Measurements from ENCODE around the gene SLC17A9.
A peak's percentile ranks its signal among the peaks of the same experiment; 100 is the strongest.

Gene SLC17A9

DNA sequence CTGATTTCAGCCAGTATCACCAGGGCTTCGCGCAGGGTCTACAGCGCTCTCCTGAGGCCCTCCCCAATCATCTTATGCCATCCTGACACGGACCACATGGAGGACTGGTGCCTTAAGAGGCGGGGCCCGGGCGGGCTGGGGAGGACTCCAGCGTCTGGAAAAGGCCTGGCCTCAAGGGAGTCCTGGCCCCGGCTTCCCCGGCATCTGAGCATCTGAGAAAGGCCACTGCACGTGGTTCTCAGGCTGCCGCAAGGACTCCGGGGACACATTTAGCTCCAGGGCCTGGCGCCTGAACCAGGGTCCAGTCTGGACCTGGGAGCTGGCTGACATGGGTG is 32.9 kb downstream of the SLC17A9 start:
- no peak for DNase-seq

GRCh38 chr20:62986257-62986800 is 33.8 kb downstream of the SLC17A9 start:
- DNase-seq = no peak

DNA sequence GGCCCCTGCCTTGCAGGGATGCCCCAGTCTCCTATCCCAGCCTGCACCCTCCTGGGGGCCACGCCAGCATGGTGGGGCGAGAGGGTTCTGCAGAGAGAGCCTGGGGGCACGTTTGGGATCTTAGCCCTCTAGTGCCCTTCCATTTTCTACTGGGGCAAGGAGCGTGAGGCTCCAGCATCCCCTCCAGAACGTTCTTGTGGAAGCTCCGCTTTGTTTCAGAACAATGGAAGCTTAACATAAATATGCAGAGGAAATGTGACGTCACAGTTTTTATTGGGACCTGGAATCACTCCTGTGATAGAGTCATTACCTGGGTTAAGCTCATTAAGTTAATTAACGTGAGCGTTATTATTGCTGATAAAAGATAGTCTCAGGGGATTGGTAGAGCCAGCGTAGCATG is 34.6 kb downstream of the SLC17A9 start:
- DNase-seq = no peak

GRCh38 chr20:62989201-62989601 is 36.7 kb downstream of the SLC17A9 start:
- DNase-seq = peak; percentile 48

GRCh38 chr20:62990306-62990825 is 37.9 kb downstream of the SLC17A9 start:
- DNase-seq = no peak

DNA sequence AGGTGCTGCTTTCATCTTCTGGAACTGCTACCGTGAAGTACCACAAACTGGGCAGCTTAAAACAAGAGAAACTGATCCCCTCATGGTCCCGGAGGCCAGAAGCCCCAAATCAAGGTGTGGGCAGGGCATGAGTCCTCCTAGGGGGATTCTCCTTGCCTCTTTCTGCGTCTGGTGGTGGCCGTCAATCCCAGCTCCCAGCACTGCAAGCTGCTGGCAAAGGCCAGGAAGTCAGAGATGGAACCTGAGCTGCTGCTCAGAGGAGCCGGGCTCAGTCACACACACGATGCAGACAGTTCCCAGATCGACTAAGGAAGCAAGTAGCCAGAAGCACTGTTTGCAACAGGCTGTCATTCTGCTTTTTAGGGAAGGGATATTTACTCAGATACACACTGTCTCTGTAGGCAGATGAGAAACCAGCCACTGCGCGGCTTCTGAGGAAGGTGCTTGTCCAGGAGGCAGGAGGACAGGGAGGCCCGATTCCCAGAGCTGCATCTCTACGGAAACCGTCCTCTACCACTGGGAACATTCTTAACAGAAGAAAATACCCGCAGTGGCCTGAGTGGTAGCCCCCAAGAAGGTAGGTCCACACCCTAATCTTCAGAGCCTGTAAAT is 38.8 kb downstream of the SLC17A9 start:
- DNase-seq = no peak

- DNase-seq = no peak
Measured at GRCh38 chr20:62991863-62992262, 39.4 kb downstream of the SLC17A9 start.

DNA sequence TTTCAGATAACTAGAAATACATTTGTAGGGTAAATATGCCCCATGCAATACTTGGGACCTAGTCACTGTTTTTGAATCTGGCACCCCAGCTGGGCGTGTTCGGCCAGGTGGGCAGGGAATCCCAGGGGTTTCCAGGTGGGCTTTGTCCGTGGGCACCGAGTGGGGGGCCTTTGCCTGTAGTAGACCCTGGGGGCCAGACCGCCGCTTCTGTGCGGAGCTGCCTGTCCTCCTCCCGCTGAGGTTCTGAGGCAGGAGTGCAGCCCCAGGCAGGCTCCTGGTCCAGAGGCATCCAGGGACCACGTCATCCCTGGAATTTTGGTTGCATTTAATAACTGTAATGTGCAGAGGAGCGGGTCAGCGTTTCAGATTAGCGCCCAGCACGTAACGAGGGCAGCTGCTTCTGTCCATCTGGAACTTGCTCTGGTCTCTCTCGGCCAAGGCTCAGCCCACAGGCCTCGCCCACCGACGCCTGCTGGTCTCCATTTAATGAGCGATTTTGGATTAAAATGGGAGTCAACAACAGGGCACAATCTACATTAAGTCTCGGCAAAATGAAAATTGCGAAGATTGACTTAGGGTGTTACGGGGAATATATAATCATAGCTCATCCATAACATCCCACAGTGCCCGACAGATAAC is 41.5 kb downstream of the SLC17A9 start:
- no peak for DNase-seq

DNA sequence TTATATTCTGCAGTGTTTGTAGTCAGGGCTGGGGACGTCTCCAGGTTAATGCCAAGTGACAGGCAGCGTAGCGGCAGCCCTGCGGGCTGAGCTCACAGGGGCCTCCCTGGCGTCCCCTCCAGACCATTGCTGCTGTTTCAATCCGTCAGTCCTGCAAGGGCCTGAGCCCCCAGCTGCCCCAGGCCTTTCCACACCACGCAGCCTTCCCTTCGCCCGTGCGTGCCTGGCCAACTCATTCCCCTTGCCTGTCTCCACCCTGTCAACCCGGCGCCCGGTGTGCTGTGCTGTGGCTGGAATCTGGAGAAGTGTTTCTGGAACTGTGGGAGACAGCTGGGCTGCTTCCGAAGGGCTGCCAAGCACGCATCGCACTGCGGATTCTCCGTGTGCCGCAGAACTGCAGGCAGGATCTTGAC is 42.4 kb downstream of the SLC17A9 start:
- DNase-seq = no peak

DNA sequence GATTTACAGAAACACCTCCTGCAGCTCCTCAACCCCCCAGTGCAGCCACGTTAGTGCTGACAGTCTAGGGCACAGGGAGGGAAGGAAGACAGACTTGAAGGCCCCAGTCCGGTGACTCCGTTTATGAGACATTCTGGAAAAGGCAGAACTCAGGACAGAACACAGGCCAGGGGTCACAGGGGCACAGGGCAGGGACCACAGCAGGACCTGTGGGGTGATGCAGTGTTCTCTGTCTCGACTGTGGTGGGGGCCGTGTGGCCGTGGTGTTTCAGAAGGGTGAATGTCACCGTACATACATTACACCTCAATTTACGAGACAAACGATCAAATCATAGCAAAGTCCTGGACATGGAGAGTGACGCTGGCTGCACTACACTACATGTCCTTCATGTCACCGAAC is 43.0 kb downstream of the SLC17A9 start:
- no peak for DNase-seq

GRCh38 chr20:62995898-62996595 is 43.5 kb downstream of the SLC17A9 start:
- DNase-seq = no peak

DNA sequence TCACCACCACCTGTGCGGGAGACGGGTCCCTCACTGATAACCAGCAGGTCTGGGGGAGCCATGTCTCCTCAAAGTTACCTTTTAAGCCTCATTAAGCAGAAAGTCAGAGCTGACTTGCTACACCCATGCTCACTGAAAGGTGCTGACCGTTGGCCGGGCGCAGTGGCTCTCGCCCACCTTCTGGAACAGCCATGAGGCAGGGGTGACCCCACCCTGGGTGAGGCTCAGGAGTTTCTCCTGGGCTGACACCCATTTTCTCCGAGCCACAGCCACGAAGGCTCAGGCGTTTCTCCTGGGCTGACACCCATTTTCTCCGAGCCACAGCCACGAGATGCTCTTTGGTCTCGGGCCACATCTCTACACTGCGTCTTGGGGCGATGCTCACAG is 44.1 kb downstream of the SLC17A9 start:
- DNase-seq = no peak

DNA sequence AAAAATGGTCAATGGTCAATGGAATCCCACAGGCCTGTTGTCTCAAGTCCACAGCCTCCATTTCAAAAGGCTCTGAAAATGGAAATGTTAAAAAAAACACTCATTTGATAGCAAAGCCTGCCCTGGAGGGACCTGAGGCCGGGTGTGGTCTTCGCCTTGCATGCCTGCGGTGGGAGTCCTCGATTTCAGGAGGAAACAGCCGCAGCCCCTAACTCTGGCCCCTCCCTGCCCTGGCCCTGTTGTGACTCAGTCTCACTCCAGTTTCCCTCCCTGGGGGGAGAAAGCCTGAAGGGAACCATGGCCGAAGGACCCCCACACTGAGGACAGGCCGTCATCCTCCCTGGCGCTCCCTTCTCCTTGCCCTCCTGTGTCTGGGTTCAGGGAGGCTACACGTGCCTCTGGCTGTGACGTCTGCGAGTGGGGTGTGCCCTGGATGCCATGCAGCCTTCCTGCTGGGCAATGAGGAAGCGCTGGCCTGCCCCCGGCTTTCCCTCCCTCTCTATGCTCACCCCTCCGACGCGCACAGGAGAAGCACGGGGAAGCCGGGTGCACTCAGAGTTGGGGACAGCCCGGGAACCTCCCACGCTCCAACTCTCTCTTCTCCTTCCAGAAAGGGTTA is 45.0 kb downstream of the SLC17A9 start:
- no peak for DNase-seq

- no peak for DNase-seq
Measured at GRCh38 chr20:62998449-62998848, 45.9 kb downstream of the SLC17A9 start.

GRCh38 chr20:62999580-62999979 is 47.1 kb downstream of the SLC17A9 start:
- no peak for DNase-seq

GRCh38 chr20:63000036-63000435 is 47.5 kb downstream of the SLC17A9 start:
- DNase-seq = no peak

DNA sequence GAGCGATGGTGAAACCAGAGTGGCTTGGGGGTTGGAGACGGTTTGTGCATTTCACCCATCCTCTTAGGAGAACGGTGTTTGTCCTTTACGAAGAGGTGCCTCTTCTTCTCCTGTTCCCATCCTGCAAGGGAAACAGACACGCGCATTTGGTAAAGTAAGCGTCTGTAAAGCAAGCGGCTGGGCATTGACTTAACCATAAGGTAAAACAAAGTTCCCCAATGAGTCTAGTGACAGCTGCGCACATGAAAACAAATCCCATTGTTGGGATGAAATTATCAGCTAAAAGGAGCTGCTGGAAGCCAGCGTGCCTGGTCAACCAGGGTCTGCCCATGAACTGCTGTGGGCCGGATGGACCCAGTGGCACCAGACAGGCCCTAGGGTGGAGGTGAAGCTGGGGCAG is 48.4 kb downstream of the SLC17A9 start:
- DNase-seq = no peak

- no peak for DNase-seq
Measured at GRCh38 chr20:63002511-63002910, 50.0 kb downstream of the SLC17A9 start.

DNA sequence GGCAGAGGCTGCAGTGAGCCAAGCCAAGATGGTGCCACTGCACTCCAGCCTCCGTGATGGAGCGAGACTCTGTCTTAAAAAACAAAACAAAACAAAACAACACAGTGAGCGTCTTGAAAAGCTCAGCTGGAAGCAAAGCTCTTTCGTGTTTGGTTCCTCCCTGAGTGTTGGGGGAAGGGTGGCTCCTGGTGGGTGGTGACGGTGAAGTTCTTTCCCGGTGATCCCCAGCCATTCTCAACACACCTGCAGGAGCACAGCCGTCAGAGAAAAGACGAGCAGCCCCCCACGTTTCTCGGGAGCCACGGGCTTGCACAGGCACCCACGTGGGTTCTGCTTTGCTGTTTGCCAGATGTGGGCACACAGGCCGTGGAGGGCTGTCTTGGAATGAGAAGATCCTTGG is 51.0 kb downstream of the SLC17A9 start:
- DNase-seq = no peak

DNA sequence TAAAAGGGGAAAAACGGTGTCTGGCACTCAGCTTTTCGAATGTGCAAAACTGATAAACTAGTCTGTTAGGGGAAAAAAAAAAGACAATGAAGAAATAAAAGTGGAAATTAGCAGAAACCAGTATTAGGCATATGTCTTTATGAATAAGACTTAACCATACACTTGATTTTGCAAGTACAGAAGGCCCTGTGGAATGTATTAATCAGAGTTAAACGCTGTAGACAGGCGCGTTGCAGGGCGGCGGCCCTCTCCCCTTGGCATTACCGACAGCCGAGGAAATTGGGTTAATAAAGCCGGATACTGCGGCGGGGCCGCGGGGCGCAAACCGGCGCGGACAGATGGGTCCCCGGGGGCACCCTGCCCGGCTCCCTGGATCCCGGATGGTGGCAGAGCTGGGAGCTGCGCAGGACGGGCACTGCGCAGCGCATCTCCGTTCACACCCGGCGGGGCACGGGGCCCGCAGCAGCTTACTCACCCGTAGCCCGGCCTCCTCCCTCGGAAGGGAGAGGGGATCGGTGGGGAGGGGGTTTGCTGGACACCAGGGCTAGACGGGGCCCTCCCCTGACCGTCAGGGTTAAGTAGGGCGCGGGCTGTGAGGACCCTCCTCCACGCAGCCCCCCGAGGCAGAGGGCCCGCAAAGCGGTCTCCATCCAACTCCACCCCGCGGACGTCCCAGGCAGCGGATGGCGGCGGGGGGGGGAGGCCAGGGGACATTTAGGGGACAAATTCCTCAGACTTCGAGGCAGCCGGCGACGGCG is 52.3 kb downstream of the SLC17A9 start:
- no peak for DNase-seq

GRCh38 chr20:63005365-63005861 is 52.9 kb downstream of the SLC17A9 start:
- no peak for DNase-seq

DNA sequence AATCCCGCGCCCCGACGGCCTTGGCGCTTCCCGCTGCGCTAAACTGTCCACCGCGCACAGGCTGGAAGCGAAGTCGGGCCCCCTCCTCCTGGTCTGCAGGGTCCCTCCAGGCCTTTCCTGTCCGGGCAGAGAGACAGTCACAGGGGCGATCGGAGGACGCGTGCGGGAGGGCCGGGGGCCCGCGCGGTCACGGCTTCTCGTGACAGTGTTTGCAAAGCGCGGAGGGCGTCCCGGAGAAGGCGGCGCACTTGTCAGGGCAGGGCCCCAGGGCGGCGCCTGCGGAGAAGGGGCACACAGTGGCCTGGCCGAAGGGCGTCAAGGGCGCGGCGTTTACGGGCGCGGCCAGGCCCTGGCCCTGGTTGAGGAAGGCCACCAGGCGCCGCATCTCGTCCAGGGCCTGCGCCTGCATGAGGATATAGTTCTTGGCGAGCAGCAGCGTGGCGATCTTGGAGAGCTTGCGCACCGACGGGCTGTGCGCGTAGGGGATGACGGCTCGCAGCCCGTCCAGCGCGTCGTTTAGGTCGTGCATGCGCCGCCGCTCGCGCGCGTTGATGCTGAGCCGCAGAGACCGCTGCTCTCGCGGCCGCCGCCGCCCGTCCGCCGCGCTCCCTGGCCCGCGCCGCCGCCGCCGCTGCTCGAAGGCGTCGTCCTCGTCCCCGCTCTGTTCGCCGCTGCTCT is 53.5 kb downstream of the SLC17A9 start:
- no peak for DNase-seq

Measured in OCI-M1 (cell line).